Measurements from ENCODE around the gene RBM44.
A peak's percentile ranks its signal among the peaks of the same experiment; 100 is the strongest.

The RBM44 gene

GRCh38 chr2:237868631-237869342 lies 70.2 kb downstream of the RBM44 start:
- no peak for TF ChIP-seq CTCF (conservative IDR thresholded peaks at IDR 0.05; ENCODE audit: low read depth)
- ChIA-PET CTCF (interaction anchor here (0.6 kb wide), 1 partner anchor 18 kb away, joined by 9 read pairs; no protein-coding TSS in a partner anchor), POLR2A (ENCODE audit: low non-redundant PET) (no interaction called here)
- no peak for DNase-seq (ENCODE audit: low spot score)
- H3K27ac ChIP-seq = peak overlapping the region; percentile 18; the same call in 1 of the 2 replicates

- no peak for TF ChIP-seq CTCF (conservative IDR thresholded peaks at IDR 0.05; ENCODE audit: low read depth)
- CTCF ChIA-PET = interaction anchor here (0.6 kb wide), 1 partner anchor 160 kb away, joined by 3 read pairs; no protein-coding TSS in a partner anchor
- no peak for DNase-seq (ENCODE audit: low spot score)
- peak overlapping the region; percentile 100; the same call in 1 of the 2 replicates for H3K27ac ChIP-seq
- POLR2A ChIA-PET (ENCODE audit: low non-redundant PET) = no interaction called here
Measured at GRCh38 chr2:237869343-237870102, 70.9 kb downstream of the RBM44 start.

GRCh38 chr2:237870126-237870525 lies 71.5 kb downstream of the RBM44 start:
- no peak for TF ChIP-seq CTCF (conservative IDR thresholded peaks at IDR 0.05; ENCODE audit: low read depth)
- H3K27ac ChIP-seq = peak overlapping the region; percentile 100
- no peak for DNase-seq (ENCODE audit: low spot score)
- CTCF ChIA-PET = interaction anchor here (0.6 kb wide), 1 partner anchor 160 kb away, joined by 3 read pairs; no protein-coding TSS in a partner anchor
- POLR2A ChIA-PET (ENCODE audit: low non-redundant PET) = no interaction called here

- no peak for DNase-seq (ENCODE audit: low spot score)
- POLR2A ChIA-PET (ENCODE audit: low non-redundant PET) = no interaction called here
- H3K27ac ChIP-seq = peak overlapping the region; percentile 100
- TF ChIP-seq CTCF (conservative IDR thresholded peaks at IDR 0.05; ENCODE audit: low read depth) = no peak
- CTCF ChIA-PET = no interaction called here
Measured at GRCh38 chr2:237870754-237871651, 72.4 kb downstream of the RBM44 start.

GRCh38 chr2:237872178-237872887 lies 73.8 kb downstream of the RBM44 start:
- ChIA-PET CTCF (interaction anchor here (0.6 to 1.4 kb wide), 2 partner anchors 14 to 368 kb away, joined by 3 to 8 read pairs; no protein-coding TSS in a partner anchor), POLR2A (ENCODE audit: low non-redundant PET) (no interaction called here)
- peak overlapping the region; percentile 100 for H3K27ac ChIP-seq

More at GRCh38 chr2:237872178-237872887, 73.8 kb downstream of the RBM44 start:
- no peak for DNase-seq (ENCODE audit: low spot score)
- TF ChIP-seq CTCF (conservative IDR thresholded peaks at IDR 0.05; ENCODE audit: low read depth) = no peak

Data from RWPE1 (cell line).